Retinal pigment epithelial cell (primary cell): ENCODE measurements around the gene PROX1.

Source experiments
- DNase-seq: peaks from one replicate; pipeline ENCODE4 v3.0.0-alpha.2; 2010; ENCODE audit warnings: low read depth
- H3K4me3 ChIP-seq: 2 replicates; pipeline ENCODE4 v1.5.1; 2011; ENCODE audit warnings: mild to moderate bottlenecking, low read length, control low read depth, moderate library complexity
- TF ChIP-seq, protein P1 (sequence below): conservative IDR thresholded peaks from 2 replicates; pipeline ENCODE4 v1.5.1; 2011; ENCODE audit warnings: low read depth, low read length, control low read depth, inconsistent platforms

PROX1 gene

DNA sequence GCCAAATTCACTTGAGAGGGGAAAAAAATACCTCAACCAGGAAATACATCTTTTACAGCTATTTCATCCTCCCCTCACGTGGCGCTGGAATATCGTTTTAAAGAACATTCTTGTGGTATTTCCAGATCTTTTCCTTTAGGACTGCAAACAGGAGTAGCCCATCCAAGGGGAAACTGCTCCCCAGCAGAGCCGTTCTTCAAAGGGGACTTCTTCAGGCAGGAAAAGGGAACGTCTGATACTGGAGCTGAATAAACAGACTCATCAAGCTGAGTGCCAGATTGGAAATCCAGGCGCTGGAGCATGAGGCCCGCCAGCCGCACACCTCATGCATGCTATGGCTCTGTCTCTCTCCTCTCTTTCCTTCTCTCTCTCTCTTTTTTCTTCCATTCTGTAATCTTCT lies 34.0 kb upstream of the PROX1 start:
- no peak overlapping the region for H3K4me3 ChIP-seq
- DNase-seq: no peak
- TF ChIP-seq, protein P1, sequence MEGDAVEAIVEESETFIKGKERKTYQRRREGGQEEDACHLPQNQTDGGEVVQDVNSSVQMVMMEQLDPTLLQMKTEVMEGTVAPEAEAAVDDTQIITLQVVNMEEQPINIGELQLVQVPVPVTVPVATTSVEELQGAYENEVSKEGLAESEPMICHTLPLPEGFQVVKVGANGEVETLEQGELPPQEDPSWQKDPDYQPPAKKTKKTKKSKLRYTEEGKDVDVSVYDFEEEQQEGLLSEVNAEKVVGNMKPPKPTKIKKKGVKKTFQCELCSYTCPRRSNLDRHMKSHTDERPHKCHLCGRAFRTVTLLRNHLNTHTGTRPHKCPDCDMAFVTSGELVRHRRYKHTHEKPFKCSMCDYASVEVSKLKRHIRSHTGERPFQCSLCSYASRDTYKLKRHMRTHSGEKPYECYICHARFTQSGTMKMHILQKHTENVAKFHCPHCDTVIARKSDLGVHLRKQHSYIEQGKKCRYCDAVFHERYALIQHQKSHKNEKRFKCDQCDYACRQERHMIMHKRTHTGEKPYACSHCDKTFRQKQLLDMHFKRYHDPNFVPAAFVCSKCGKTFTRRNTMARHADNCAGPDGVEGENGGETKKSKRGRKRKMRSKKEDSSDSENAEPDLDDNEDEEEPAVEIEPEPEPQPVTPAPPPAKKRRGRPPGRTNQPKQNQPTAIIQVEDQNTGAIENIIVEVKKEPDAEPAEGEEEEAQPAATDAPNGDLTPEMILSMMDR: no peak

DNA sequence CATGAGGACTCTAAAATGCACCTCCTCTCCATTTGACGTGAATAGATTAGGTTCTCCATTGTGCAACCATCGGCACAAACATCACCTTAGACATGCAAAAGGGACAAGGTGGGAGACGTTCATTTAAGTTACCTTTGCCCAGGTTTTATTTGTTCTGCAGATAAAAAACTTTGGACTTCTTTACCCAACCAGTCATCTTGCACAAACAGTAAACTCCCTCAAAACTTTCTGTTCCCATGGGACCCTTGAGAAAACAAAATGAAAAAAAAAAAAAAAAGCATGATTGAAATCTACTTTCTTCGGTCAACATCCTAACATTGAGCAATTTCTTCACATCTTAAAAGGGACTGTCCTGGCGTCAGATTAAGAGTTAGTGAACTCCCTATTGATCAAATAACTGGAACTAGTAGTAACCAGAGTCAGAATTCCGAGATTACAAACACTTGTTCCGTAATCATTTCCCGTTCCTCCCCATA lies 31.4 kb upstream of the PROX1 start:
- no peak overlapping the region for H3K4me3 ChIP-seq
- DNase-seq: no peak
- TF ChIP-seq, protein P1: no peak

DNA sequence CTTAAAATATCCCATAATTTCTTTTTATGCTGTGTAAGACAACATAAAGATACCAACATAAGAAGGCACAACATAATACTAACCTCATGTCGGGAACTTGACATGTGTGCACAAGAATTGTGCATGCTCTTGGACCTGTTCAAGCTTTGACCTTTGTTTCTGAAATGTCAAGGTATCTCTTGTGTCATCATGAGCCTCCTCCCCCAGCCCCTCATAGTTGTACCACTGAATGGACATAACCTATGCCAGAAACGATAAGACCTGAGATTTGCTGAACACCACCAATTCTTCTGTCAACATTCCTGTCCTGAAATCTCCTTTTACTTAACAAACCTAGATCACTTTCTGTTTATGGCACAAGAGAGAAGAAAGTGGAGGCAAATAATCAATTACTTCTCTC lies 29.4 kb upstream of the PROX1 start:
- DNase-seq: no peak

DNA sequence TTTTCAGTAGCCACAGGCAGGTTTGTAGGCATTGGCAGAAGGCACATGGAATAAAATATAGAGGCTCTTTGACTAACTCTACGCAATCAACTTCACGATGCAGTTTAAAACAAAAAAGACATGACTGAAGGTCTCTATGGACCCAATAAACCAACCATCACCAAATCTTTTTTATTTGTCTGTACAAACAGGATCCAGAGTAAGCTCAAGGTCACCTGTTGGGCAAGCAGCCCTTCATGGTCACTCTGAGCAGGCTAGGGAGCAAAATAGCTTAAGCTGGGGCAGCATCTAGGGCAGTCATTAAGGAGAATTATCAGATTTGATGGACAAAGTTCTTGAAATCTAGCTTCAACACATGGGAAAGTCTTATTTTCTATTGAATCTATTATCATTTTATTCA lies 26.8 kb upstream of the PROX1 start:
- TF ChIP-seq, protein P1: no peak
- H3K4me3 ChIP-seq: no peak overlapping the region
- no peak for DNase-seq

More for the DNA sequence above, 29.4 kb upstream of the PROX1 start:
- TF ChIP-seq, protein P1: no peak
- H3K4me3 ChIP-seq: no peak overlapping the region

DNA sequence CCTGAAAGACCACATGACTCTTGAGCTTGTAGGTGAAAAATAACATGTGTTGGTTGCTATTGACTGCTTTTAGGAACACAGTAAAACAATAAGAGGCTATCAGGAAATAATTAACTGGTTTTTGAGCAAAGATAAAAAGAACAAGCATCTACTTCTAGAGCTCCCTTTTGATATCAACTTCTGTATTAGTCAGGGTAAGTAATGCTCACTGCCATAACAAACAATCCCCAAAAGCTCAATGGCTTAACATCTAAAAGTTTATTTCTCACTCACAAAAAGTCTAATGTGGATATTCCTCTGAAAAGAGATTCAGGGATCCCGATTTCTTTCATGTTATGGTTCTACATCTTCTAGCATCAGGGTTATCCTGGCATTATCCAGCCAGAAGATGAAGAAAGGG lies 25.3 kb upstream of the PROX1 start:
- no peak overlapping the region for H3K4me3 ChIP-seq
- no peak for DNase-seq
- TF ChIP-seq, protein P1: no peak

DNA sequence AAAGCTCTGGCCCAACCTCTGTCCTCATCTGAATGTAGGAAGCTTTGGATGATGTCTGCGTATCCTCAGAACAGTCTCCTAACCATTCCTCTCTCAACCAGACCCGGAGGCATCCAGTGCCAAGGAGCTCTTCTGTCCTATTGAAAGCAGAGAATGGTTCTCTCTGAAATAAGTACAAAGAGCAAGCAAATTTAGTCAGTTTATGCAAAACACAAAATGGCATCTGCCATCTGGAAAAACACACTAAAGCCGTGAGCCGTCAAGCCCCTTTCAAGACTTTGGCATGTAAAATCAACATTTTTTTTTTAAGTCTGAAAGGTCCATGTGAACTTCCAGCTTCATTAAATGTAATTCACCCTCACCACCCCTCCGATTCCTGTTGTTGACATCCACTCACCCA lies 21.7 kb upstream of the PROX1 start:
- DNase-seq: no peak
- TF ChIP-seq, protein P1: no peak
- H3K4me3 ChIP-seq: no peak overlapping the region

DNA sequence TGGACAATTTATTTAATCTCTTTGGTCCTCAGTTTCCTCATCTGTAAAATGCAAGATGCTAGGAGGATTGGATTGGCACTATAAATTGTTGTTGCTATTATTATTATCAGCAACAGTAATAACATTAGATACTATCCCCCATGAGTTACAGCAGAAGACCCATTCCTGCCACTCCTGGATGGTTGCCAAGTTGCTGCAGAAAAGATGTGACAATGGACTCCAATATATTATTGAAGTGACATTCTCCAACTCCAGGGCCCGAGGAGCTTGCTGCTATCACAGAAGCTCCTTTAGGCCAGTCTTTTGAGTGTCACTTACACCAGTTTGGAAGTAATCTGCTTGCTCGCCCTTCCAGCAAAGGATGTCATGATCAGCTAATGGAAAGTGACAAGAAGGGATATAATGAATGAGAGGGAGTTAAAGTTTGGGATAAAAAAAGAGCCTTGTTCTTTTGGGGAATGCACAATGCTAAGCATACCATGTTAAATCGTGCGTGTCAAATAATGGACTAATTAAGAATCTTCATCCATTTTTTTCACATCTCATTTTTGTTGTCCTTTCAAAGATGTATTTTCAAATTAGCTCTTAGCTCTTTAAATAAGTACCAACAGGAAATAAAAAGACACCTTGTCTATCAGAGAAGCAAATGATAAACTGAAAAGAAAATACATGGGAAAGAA lies 19.5 kb upstream of the PROX1 start:
- no peak overlapping the region for H3K4me3 ChIP-seq
- DNase-seq: no peak
- TF ChIP-seq, protein P1: no peak
